GM18499 (cell line): ENCODE measurements around the gene SIK2.

Source experiments
- ATAC-seq: cut with Tn5 transposase; IDR thresholded peaks from one replicate; pipeline ENCODE4 v1.9.1; 2021; ENCODE audit warnings: moderate number of reproducible peaks; ENCODE audit not compliant: insufficient read depth, unreplicated experiment

Gene SIK2

GRCh38 chr11:111774955-111775710 is 172.9 kb downstream of the SIK2 start:
- no peak for ATAC-seq

- peak; percentile 96 for ATAC-seq
These were observed 174.3 kb downstream of the SIK2 start for GRCh38 chr11:111776398-111777093.

- no peak for ATAC-seq
These were observed 175.1 kb downstream of the SIK2 start for GRCh38 chr11:111777094-111778046.

GRCh38 chr11:111778047-111778558 is 175.9 kb downstream of the SIK2 start:
- ATAC-seq = no peak

- no peak for ATAC-seq
These were observed 176.9 kb downstream of the SIK2 start for GRCh38 chr11:111779118-111779517.
